H54 (cell line): Measurements from ENCODE around the gene TRDMT1.

ENCODE experiments used
- DNase-seq: peaks from one replicate; pipeline ENCODE4 v3.0.0; 2011; ENCODE audit warnings: low spot score, mixed read lengths; ENCODE audit not compliant: insufficient read length
- FAIRE-seq: peaks from 3 replicates; lab custom pipeline; 2011; peaks lifted over from hg19 to GRCh38; lab: Jason Lieb, UNC
- POLR2A ChIP-seq: IDR thresholded peaks from 2 replicates; pipeline ENCODE4 v1.6.1; 2011; ENCODE audit warnings: low read depth, mild to moderate bottlenecking, low read length

The TRDMT1 gene

GRCh38 chr10:17237915-17238444, 36.5 kb upstream of the TRDMT1 start:
- 0 out of 2 replicates have a peak, but pooled peaks have one; percentile 11 for TF ChIP-seq POLR2A
- FAIRE-seq = no peak

DNA sequence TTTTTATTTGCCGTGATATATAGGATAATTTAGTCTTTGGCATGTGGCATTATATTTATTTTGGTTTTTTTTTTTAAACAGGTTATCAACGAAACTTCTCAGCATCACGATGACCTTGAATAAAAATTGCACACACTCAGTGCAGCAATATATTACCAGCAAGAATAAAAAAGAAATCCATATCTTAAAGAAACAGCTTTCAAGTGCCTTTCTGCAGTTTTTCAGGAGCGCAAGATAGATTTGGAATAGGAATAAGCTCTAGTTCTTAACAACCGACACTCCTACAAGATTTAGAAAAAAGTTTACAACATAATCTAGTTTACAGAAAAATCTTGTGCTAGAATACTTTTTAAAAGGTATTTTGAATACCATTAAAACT, 35.7 kb upstream of the TRDMT1 start:
- TF ChIP-seq POLR2A = no peak
- DNase-seq = no peak
- FAIRE-seq = no peak

More at GRCh38 chr10:17237915-17238444, 36.5 kb upstream of the TRDMT1 start:
- DNase-seq = no peak

- TF ChIP-seq POLR2A = no peak
- no peak for DNase-seq
- peak; percentile 77 for FAIRE-seq
Observed at GRCh38 chr10:17236468-17237148, 35.1 kb upstream of the TRDMT1 start.

DNA sequence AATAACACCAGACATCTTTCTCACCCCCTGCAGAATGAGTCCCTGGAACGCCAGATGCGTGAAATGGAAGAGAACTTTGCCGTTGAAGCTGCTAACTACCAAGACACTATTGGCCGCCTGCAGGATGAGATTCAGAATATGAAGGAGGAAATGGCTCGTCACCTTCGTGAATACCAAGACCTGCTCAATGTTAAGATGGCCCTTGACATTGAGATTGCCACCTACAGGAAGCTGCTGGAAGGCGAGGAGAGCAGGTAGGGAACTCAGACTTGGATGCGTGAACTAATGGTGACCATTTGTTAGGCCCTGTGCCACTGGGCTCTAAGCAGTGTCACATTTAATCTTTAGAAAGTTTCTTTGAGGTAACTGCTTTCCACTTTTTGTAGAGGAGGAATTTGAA, 33.7 kb upstream of the TRDMT1 start:
- TF ChIP-seq POLR2A = no peak
- DNase-seq (no peak), FAIRE-seq (peak; percentile 76)

DNA sequence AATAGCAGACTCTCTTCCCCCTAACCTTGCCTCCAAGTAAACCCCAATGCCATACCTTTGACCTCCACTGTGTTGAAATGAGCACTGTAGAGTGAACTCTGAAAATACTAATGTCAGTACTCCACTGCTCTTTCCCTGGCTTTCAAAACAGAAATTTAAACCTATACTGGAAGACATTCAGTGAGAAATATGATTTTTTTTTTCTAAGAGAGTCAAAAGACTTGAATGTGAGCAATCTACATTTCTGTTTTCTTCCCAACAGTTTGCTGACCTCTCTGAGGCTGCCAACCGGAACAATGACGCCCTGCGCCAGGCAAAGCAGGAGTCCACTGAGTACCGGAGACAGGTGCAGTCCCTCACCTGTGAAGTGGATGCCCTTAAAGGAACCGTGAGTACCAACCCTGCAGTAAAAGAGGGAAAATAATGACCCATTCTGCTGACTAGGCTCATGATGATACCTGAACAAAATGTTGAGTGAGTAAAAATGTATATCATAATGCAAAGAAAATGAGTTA, 33.0 kb upstream of the TRDMT1 start:
- TF ChIP-seq POLR2A = no peak
- no peak for FAIRE-seq
- DNase-seq = no peak

GRCh38 chr10:17233286-17233991, 32.0 kb upstream of the TRDMT1 start:
- no peak for DNase-seq
- TF ChIP-seq POLR2A = no peak
- FAIRE-seq = peak; percentile 50

GRCh38 chr10:17232276-17232960, 30.9 kb upstream of the TRDMT1 start:
- FAIRE-seq (peak; percentile 20), DNase-seq (no peak)
- TF ChIP-seq POLR2A = no peak

DNA sequence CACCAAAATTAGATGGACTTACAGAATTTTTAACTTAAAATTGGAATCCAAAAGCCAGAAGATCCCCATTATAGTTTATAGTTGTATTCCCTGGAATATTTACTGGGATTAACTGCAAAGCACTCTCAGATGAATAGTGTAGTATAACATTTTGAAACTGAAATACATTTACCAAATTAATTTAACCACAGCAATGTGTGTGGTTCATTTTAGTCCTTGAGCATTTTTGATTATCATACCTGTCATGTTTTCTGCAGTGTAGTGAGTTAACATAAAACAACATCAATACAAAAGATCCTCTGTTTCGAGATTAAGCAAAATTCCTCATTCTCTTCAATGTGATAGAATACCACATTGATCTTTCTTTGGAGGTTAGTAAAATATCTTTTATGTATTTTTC, 30.3 kb upstream of the TRDMT1 start:
- TF ChIP-seq POLR2A = no peak
- DNase-seq (no peak), FAIRE-seq (no peak)

DNA sequence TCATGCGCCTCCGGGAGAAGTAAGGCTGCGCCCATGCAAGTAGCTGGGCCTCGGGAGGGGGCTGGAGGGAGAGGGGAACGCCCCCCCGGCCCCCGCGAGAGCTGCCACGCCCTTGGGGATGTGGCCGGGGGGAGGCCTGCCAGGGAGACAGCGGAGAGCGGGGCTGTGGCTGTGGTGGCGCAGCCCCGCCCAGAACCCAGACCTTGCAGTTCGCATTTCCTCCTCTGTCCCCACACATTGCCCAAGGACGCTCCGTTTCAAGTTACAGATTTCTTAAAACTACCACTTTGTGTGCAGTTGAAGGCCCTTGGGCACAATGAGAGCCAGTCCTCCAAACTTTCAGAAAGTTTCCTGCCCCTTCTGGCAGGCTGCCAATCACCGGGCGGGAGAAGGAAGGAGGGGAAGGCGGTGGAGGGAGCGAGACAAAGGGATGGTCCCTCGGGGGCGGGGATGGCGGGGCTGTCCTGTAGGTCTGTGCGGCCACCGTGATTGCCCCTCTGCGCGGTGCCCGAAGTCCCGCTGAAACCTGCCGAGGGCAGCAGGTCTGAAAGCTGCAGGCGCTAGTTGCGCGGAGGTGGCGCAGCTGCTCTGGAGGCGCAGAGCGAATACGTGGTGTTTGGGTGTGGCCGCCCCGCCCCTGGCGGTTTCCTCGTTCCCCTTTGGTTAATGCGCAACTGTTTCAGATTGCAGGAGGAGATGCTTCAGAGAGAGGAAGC, 28.7 kb upstream of the TRDMT1 start:
- TF ChIP-seq POLR2A = peak; percentile 37; the same call in 1 of the 2 replicates
- DNase-seq (no peak), FAIRE-seq (no peak)

- no peak for TF ChIP-seq POLR2A
- FAIRE-seq = no peak
Observed at GRCh38 chr10:17229717-17229966, 28.2 kb upstream of the TRDMT1 start.

DNA sequence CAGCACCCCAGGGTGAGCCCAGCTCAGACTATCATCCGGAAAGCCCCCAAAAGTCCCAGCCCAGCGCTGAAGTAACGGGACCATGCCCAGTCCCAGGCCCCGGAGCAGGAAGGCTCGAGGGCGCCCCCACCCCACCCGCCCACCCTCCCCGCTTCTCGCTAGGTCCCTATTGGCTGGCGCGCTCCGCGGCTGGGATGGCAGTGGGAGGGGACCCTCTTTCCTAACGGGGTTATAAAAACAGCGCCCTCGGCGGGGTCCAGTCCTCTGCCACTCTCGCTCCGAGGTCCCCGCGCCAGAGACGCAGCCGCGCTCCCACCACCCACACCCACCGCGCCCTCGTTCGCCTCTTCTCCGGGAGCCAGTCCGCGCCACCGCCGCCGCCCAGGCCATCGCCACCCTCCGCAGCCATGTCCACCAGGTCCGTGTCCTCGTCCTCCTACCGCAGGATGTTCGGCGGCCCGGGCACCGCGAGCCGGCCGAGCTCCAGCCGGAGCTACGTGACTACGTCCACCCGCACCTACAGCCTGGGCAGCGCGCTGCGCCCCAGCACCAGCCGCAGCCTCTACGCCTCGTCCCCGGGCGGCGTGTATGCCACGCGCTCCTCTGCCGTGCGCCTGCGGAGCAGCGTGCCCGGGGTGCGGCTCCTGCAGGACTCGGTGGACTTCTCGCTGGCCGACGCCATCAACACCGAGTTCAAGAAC, 27.7 kb upstream of the TRDMT1 start:
- peak; percentile 99 for TF ChIP-seq POLR2A
- DNase-seq (peak; percentile 59), FAIRE-seq (no peak)

More at GRCh38 chr10:17229717-17229966, 28.2 kb upstream of the TRDMT1 start:
- no peak for DNase-seq

DNA sequence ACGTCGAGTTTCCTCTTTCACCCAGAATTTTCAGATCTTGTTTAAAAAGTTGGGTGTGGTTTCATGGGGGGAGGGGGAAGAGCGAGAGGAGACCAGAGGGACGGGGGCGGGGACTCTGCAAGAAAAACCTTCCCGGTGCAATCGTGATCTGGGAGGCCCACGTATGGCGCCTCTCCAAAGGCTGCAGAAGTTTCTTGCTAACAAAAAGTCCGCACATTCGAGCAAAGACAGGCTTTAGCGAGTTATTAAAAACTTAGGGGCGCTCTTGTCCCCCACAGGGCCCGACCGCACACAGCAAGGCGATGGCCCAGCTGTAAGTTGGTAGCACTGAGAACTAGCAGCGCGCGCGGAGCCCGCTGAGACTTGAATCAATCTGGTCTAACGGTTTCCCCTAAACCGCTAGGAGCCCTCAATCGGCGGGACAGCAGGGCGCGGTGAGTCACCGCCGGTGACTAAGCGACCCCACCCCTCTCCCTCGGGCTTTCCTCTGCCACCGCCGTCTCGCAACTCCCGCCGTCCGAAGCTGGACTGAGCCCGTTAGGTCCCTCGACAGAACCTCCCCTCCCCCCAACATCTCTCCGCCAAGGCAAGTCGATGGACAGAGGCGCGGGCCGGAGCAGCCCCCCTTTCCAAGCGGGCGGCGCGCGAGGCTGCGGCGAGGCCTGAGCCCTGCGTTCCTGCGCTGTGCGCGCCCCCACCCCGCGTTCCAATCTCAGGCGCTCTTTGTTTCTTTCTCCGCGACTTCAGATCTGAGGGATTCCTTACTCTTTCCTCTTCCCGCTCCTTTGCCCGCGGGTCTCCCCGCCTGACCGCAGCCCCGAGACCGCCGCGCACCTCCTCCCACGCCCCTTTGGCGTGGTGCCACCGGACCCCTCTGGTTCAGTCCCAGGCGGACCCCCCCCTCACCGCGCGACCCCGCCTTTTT, 26.9 kb upstream of the TRDMT1 start, which contains the start of gene VIM:
TSS of gene VIM (plus strand) at position 151 of the 925 bp plus-strand sequence. CDS start 1,182 bp downstream, outside the sequence.
- peak; percentile 91 for FAIRE-seq
- peak; percentile 70 for DNase-seq
- no peak for TF ChIP-seq POLR2A
